ENCODE measurements around the gene SMAD4. TPM values are rescaled to one million over a fixed set of nuclear protein-coding genes. Genes with fewer than 3 reads are reported as not detected.

SMAD4 gene
- total and polyA plus RNA-seq, 4 donors: 12.5 to 143 (median 60.6) TPM

DNA sequence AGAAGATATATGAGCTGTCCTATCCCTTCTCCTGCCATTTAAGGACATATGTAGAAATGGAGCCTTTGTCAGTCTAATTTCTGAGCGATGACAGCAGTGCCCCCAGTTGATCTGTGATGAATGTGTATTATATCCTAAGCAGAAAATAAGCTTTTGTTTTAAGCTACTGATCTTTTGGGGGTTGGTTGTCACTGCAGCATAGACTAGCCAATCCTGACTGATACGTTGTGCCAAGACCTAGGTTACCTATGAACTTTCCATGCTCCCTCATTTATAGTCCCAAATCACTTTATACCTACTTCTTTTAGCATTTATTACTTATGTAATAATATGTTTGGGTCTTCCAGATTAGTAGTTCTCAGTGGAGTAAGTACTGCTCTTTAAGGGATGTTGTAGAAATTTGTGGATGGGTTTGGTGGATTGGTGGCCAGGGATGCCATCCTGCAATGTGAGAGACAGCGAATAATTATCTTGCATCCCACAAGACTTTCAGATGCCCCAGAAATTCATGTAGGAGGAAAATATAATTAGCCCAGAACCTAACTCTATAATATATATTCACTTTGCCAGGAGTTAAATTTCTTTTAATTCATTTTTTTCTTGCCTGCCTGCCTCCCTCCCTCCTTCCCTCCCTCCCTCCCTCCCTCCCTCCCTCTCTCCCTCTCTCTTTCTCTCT is 11.8 kb downstream of the SMAD4 start:
- peaks cover 5 to 39% (median 13%) of the 10 kb centered on the region in 5 donors for H3K4me1 ChIP-seq (ENCODE audit: control insufficient read depth in 5 of 5, insufficient read depth in 5 of 5, low read length in 5 of 5)
- ATAC-seq (ENCODE audit: insufficient read depth, low FRiP score) (no peak), DNase-seq (no peak)
- H3K9me3 ChIP-seq (ENCODE audit: control insufficient read depth in 4 of 4, insufficient read depth in 3 of 4, low read length in 3 of 4): no peaks in the 10 kb centered on the region
- H3K4me3 ChIP-seq: no peak overlapping the region
- H3K27ac ChIP-seq (ENCODE audit: low read depth in 1 of 2, low read length in 1 of 2): no peak overlapping the region
- WGBS, 2 donors: 95 to 98% methylated on average over 3 of the region's 3 CpGs
- no peaks in the 10 kb centered on the region for H3K36me3 ChIP-seq (ENCODE audit: control insufficient read depth in 4 of 4, insufficient read depth in 4 of 4, low read length in 4 of 4)
- no peaks in the 10 kb centered on the region for H3K27me3 ChIP-seq (ENCODE audit: control insufficient read depth in 3 of 3, insufficient read depth in 3 of 3, low read length in 2 of 3)
- H3K9ac ChIP-seq (ENCODE audit: insufficient read depth in 1 of 2, low read length in 2 of 2): no peak overlapping the region
- TF ChIP-seq, protein P1, sequence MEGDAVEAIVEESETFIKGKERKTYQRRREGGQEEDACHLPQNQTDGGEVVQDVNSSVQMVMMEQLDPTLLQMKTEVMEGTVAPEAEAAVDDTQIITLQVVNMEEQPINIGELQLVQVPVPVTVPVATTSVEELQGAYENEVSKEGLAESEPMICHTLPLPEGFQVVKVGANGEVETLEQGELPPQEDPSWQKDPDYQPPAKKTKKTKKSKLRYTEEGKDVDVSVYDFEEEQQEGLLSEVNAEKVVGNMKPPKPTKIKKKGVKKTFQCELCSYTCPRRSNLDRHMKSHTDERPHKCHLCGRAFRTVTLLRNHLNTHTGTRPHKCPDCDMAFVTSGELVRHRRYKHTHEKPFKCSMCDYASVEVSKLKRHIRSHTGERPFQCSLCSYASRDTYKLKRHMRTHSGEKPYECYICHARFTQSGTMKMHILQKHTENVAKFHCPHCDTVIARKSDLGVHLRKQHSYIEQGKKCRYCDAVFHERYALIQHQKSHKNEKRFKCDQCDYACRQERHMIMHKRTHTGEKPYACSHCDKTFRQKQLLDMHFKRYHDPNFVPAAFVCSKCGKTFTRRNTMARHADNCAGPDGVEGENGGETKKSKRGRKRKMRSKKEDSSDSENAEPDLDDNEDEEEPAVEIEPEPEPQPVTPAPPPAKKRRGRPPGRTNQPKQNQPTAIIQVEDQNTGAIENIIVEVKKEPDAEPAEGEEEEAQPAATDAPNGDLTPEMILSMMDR (IDR thresholded peaks at IDR 0.05; ENCODE audit: control extremely low read depth, extremely low read depth): no peak

DNA sequence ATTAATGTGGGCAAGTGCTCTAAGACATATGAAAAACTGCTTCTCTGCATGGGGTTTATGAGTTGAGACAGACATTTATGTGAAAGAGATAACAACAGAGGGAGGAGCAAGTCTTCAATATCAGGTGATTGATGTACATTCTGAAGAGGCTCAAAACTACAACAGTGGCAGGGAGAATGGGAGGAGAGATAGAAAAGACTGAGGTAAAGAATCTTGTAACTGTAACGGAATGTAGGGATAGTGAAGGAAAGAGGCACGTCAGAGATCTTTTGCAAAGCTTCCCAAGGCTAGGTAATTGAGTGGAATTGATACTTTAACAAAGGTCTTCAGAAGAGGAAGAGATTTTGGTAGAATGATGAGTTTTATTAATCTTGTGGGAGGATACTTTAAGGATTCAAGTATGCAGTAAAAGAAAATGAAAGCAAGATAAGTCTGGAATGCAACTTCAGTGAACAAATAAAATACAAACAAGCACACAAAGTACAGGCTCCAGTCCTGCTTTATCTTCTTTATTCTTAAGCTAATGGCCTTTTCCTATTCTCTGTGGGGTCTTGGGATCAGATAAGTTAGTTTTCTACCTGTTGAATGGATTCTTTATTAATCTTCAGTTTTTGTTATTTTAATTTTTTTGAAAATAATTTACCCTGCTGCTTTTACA is 15.0 kb downstream of the SMAD4 start:
- 47 to 60% methylated on average over 2 of the region's 2 CpGs for WGBS, 2 donors
- Histone ChIP-seq H3K27me3 (ENCODE audit: control insufficient read depth in 3 of 3, insufficient read depth in 3 of 3, low read length in 2 of 3) (no peaks in the 10 kb centered on the region), H3K4me1 (ENCODE audit: control insufficient read depth in 5 of 5, insufficient read depth in 5 of 5, low read length in 5 of 5) (peaks cover 0 to 20% (median 6%) of the 10 kb centered on the region in 5 donors), H3K9ac (ENCODE audit: insufficient read depth in 1 of 2, low read length in 2 of 2) (no peak overlapping the region), H3K4me3 (no peak overlapping the region), H3K27ac (ENCODE audit: low read depth in 1 of 2, low read length in 1 of 2) (no peak overlapping the region), H3K36me3 (ENCODE audit: control insufficient read depth in 4 of 4, insufficient read depth in 4 of 4, low read length in 4 of 4) (peaks cover 0 to 7% (median 1%) of the 10 kb centered on the region in 4 donors), H3K9me3 (ENCODE audit: control insufficient read depth in 4 of 4, insufficient read depth in 3 of 4, low read length in 3 of 4) (no peaks in the 10 kb centered on the region)
- ATAC-seq (ENCODE audit: insufficient read depth, low FRiP score) (no peak), DNase-seq (no peak)
- TF ChIP-seq, protein P1 (IDR thresholded peaks at IDR 0.05; ENCODE audit: control extremely low read depth, extremely low read depth): no peak

DNA sequence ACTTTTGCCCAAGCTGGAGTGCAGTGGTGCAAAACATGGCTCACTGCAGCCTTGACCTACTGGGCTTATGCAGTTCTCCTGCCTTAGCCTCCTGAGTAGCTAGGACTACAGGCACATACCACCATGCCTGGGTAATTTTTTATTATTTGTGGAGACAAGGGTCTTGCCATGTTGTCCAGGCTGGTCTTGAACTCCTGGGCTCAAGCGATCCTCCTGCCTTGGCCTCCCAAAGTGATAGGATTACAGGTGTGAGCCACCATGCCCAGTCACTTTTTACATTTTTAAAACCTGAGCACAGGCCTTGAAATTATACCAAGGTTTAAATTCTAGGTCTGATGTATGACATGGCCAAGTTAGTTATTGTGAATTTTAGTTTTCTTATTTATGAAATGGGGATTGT is 18.2 kb downstream of the SMAD4 start:
- Histone ChIP-seq H3K4me1 (ENCODE audit: control insufficient read depth in 5 of 5, insufficient read depth in 5 of 5, low read length in 5 of 5) (peaks cover 0 to 15% (median 6%) of the 10 kb centered on the region in 5 donors), H3K9ac (ENCODE audit: insufficient read depth in 1 of 2, low read length in 2 of 2) (no peak overlapping the region), H3K9me3 (ENCODE audit: control insufficient read depth in 4 of 4, insufficient read depth in 3 of 4, low read length in 3 of 4) (no peaks in the 10 kb centered on the region), H3K4me3 (no peak overlapping the region), H3K27ac (ENCODE audit: low read depth in 1 of 2, low read length in 1 of 2) (no peak overlapping the region), H3K36me3 (ENCODE audit: control insufficient read depth in 4 of 4, insufficient read depth in 4 of 4, low read length in 4 of 4) (peaks cover 0 to 11% (median 1%) of the 10 kb centered on the region in 4 donors), H3K27me3 (ENCODE audit: control insufficient read depth in 3 of 3, insufficient read depth in 3 of 3, low read length in 2 of 3) (no peaks in the 10 kb centered on the region)
- DNase-seq: no peak
- 100% methylated on average over 1 of the region's 1 CpG for WGBS, 2 donors
- no peak for ATAC-seq (ENCODE audit: insufficient read depth, low FRiP score)
- TF ChIP-seq, protein P1 (IDR thresholded peaks at IDR 0.05; ENCODE audit: control extremely low read depth, extremely low read depth): no peak

Measured in lung (tissue), 12 donors.